Smooth muscle cell (in vitro differentiated cells): Measurements from ENCODE around the gene CPNE4. TPM values are rescaled to one million over a fixed set of nuclear protein-coding genes. Genes with fewer than 3 reads are reported as not detected.
"Not testable (repeated sequence)": the region's sequence is repeated elsewhere in the genome, so short reads cannot be mapped to it uniquely, and the experiment has no call there.

ENCODE experiments used
- DNase-seq: peaks from one replicate; lab custom pipeline; 2025; ENCODE audit not compliant: unreplicated experiment; lab: John Stamatoyannopoulos, UW
- H2AFZ ChIP-seq: fragments of 200-600 bp; sonication (generic); 2 replicates; pipeline ENCODE4 v1.6.0; 2016; ENCODE audit warnings: antibody characterized with exemption, low read depth, mild to moderate bottlenecking
- H3F3A ChIP-seq: fragments of 200-600 bp; sonication (generic); 2 replicates; pipeline ENCODE4 v1.6.0; 2017; ENCODE audit warnings: antibody characterized with exemption, low read depth
- H3K27ac ChIP-seq: fragments of 200-600 bp; sonication (generic); 2 replicates; pipeline ENCODE4 v1.5.1; 2016; ENCODE audit warnings: low read depth, mild to moderate bottlenecking
- H3K27me3 ChIP-seq: fragments of 200-600 bp; sonication (generic); 2 replicates; pipeline ENCODE4 v1.6.1; 2016; ENCODE audit warnings: low read depth, mild to moderate bottlenecking
- H3K36me3 ChIP-seq: fragments of 200-600 bp; sonication (generic); 2 replicates; pipeline ENCODE4 v1.5.1; 2016; ENCODE audit warnings: low read depth
- H3K4me1 ChIP-seq: fragments of 200-600 bp; sonication (generic); 2 replicates; pipeline ENCODE4 v1.5.1; 2016; ENCODE audit warnings: low read depth
- H3K4me2 ChIP-seq: fragments of 200-600 bp; sonication (generic); 2 replicates; pipeline ENCODE4 v1.6.0; 2016; ENCODE audit warnings: mild to moderate bottlenecking
- H3K4me3 ChIP-seq: fragments of 200-600 bp; sonication (generic); 2 replicates; pipeline ENCODE4 v1.5.1; 2016; ENCODE audit warnings: mild to moderate bottlenecking
- H3K79me2 ChIP-seq: fragments of 200-600 bp; sonication (generic); 2 replicates; pipeline ENCODE4 v1.6.0; 2016; ENCODE audit warnings: low read depth, mild to moderate bottlenecking
- H3K9ac ChIP-seq: fragments of 200-600 bp; sonication (generic); 2 replicates; pipeline ENCODE4 v1.6.0; 2016; ENCODE audit warnings: low read depth
- H3K9me3 ChIP-seq: fragments of 200-600 bp; sonication (generic); replicated peaks from 2 replicates; pipeline ENCODE4 v1.5.1; 2016; ENCODE audit warnings: low read depth
- H4K20me1 ChIP-seq: fragments of 200-600 bp; sonication (generic); 2 replicates; pipeline ENCODE4 v1.6.0; 2016; ENCODE audit warnings: low read depth
- CTCF ChIP-seq: fragments of 200-600 bp; sonication (generic); IDR thresholded peaks from 2 replicates; pipeline ENCODE4 v1.5.1; 2017; ENCODE audit warnings: borderline replicate concordance, mild to moderate bottlenecking, antibody characterized with exemption; ENCODE audit not compliant: insufficient read depth, poor library complexity, severe bottlenecking
- WGBS: methylation state at CpG from one replicate; pipeline ENCODE4 v1.1.7; 2016; ENCODE audit warnings: low lambda C conversion rate; 5-methylcytosine and 5-hydroxymethylcytosine counted together
- polyA plus RNA-seq: library from polyadenylated mRNA; unstranded; fragments of >200 nt; fragmentation: Nextera tagmentation; extraction: Ambion mirVana; gene quantifications from 2 replicates; pipeline ENCODE4 v1.2.1, GENCODE V29; 2016
- total RNA-seq: library from RNA; depleted of rRNA; stranded (reverse); fragments of >200 nt; gene quantifications from 2 replicates; pipeline ENCODE4 v1.2.3, GENCODE V29; 2014

The CPNE4 gene
- total and polyA plus RNA-seq, 2 experiments from 2014 or later, result 0.05 to 1.6 TPM

GRCh38 chr3:131972550-131972949 lies 62.3 kb downstream of the CPNE4 start:
- Histone ChIP-seq H3K9ac (no peak overlapping the region), H2AFZ (no peak overlapping the region), H3F3A (no peaks in the 10 kb centered on the region), H3K79me2 (no peaks in the 10 kb centered on the region), H3K27me3 (no peaks in the 10 kb centered on the region), H3K27ac (no peak overlapping the region), H3K4me2 (no peak overlapping the region), H3K36me3 (no peaks in the 10 kb centered on the region), H4K20me1 (no peaks in the 10 kb centered on the region), H3K9me3 (no peaks in the 10 kb centered on the region), H3K4me3 (no peak overlapping the region), H3K4me1 (no peaks in the 10 kb centered on the region)
- no peak for TF ChIP-seq CTCF
- 75% methylated on average over 4 of the region's 4 CpGs for WGBS
- DNase-seq, result no peak

- H3K9ac ChIP-seq, result no peak overlapping the region
- no peaks in the 10 kb centered on the region for H3K36me3 ChIP-seq
- H3K9me3 ChIP-seq, result no peaks in the 10 kb centered on the region
- no peak overlapping the region for H3K4me3 ChIP-seq
- H4K20me1 ChIP-seq, result no peaks in the 10 kb centered on the region
- H3K79me2 ChIP-seq, result no peaks in the 10 kb centered on the region
- H3K27me3 ChIP-seq, result no peaks in the 10 kb centered on the region
- no peak for TF ChIP-seq CTCF
- no peak for DNase-seq
- no peak overlapping the region for H2AFZ ChIP-seq
- H3K27ac ChIP-seq, result no peak overlapping the region
- H3K4me2 ChIP-seq, result no peak overlapping the region
- no peaks in the 10 kb centered on the region for H3K4me1 ChIP-seq
- no peaks in the 10 kb centered on the region for H3F3A ChIP-seq
- WGBS, result 92% methylated on average over 3 of the region's 3 CpGs
Measured at GRCh38 chr3:131972091-131972490, 62.7 kb downstream of the CPNE4 start.

GRCh38 chr3:131963442-131963841 lies 71.4 kb downstream of the CPNE4 start:
- not testable (repeated sequence) for H3K79me2 ChIP-seq, H3K9ac ChIP-seq, H4K20me1 ChIP-seq, H2AFZ ChIP-seq, H3K4me1 ChIP-seq, H3K36me3 ChIP-seq, DNase-seq, H3K4me2 ChIP-seq, H3F3A ChIP-seq, H3K9me3 ChIP-seq, H3K4me3 ChIP-seq, H3K27ac ChIP-seq, H3K27me3 ChIP-seq
- 47% methylated on average over 8 of the region's 8 CpGs for WGBS

- Histone ChIP-seq H3K27ac (no peak overlapping the region), H2AFZ (no peak overlapping the region), H3K9ac (no peak overlapping the region), H3K36me3 (no peaks in the 10 kb centered on the region), H3K9me3 (no peaks in the 10 kb centered on the region), H3K4me3 (no peak overlapping the region), H3K4me2 (no peak overlapping the region), H3F3A (no peaks in the 10 kb centered on the region), H3K4me1 (peaks cover under 1% of the 10 kb centered on the region), H4K20me1 (no peaks in the 10 kb centered on the region), H3K79me2 (no peaks in the 10 kb centered on the region), H3K27me3 (no peaks in the 10 kb centered on the region)
- 91% methylated on average over 5 of the region's 5 CpGs for WGBS
- TF ChIP-seq CTCF, result no peak
- DNase-seq, result no peak
Measured at GRCh38 chr3:131962982-131963381, 71.8 kb downstream of the CPNE4 start.
